ENCODE results near the gene GPAT3. TPM values are rescaled to one million over a fixed set of nuclear protein-coding genes. Genes with fewer than 3 reads are reported as not detected.
"Not testable (repeated sequence)": the region's sequence is repeated elsewhere in the genome, so short reads cannot be mapped to it uniquely, and the experiment has no call there.

The GPAT3 gene
- total and polyA plus RNA-seq, 8 donors: 1.7 to 18.9 (median 4.0) TPM; not detected in 1

DNA sequence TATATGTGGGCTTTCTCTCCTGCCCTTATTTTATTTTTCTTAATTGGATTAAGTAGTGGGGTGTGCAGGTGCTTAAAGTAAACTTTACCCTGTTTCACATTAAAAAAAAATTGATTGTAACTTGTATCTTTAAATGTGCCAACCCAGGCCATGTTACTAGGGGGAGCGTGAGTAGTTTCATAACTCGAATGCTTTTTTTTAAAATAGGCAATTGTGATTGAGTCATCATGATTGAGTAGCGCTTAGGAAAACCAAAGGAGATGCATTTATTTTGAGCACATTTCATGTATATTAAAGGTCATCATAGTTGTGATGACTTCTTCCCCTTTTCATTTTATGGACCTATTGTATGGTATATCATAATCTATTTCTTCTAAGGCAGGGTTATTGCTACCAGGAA lies 32.2 kb downstream of the GPAT3 start:
- Histone ChIP-seq H3K36me3 (no peaks in the 10 kb centered on the region), H3K4me3 (no peak overlapping the region), H3K4me1 (no peaks in the 10 kb centered on the region), H3K9me3 (no peaks in the 10 kb centered on the region), H3K27me3 (no peaks in the 10 kb centered on the region), H3K27ac (no peak overlapping the region)
- DNase-seq: no peak
- WGBS, 5 donors: 83 to 94% (median 87%) methylated on average over 3 of the region's 3 CpGs
- intact Hi-C loops (cut with DNase I; ENCODE audit: low total_unique reads): no loop called here
- no peak for TF ChIP-seq POLR2AphosphoS5 (IDR thresholded peaks at IDR 0.05)
- TF ChIP-seq, protein P1, sequence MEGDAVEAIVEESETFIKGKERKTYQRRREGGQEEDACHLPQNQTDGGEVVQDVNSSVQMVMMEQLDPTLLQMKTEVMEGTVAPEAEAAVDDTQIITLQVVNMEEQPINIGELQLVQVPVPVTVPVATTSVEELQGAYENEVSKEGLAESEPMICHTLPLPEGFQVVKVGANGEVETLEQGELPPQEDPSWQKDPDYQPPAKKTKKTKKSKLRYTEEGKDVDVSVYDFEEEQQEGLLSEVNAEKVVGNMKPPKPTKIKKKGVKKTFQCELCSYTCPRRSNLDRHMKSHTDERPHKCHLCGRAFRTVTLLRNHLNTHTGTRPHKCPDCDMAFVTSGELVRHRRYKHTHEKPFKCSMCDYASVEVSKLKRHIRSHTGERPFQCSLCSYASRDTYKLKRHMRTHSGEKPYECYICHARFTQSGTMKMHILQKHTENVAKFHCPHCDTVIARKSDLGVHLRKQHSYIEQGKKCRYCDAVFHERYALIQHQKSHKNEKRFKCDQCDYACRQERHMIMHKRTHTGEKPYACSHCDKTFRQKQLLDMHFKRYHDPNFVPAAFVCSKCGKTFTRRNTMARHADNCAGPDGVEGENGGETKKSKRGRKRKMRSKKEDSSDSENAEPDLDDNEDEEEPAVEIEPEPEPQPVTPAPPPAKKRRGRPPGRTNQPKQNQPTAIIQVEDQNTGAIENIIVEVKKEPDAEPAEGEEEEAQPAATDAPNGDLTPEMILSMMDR (IDR thresholded peaks at IDR 0.05): no peak
- TF ChIP-seq POLR2A (IDR thresholded peaks at IDR 0.05): no peak
- TF ChIP-seq EP300 (IDR thresholded peaks at IDR 0.05): no peak

DNA sequence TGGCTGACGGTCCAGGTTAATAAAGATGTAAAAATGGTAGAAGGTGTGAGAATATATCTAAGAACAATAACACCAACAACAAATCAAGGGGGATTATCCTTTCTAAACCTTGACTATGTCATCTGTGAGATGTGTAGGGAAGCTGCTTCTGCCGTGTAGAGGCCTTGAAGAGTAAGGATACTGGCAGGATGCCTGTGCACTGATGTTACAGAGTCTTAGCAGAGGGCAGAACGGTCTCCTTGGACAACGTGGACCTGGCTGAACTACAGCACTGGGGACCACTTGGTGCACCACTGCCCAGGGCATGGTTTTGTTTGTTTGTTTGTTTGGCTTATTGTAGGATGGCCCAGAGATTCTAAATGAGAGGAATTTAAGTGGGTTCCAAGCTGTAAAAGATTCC lies 33.5 kb downstream of the GPAT3 start:
- no peaks in the 10 kb centered on the region for H3K27me3 ChIP-seq
- intact Hi-C loops (cut with DNase I; ENCODE audit: low total_unique reads): no loop called here
- WGBS, 5 donors: 71 to 83% (median 80%) methylated on average over 4 of the region's 4 CpGs

DNA sequence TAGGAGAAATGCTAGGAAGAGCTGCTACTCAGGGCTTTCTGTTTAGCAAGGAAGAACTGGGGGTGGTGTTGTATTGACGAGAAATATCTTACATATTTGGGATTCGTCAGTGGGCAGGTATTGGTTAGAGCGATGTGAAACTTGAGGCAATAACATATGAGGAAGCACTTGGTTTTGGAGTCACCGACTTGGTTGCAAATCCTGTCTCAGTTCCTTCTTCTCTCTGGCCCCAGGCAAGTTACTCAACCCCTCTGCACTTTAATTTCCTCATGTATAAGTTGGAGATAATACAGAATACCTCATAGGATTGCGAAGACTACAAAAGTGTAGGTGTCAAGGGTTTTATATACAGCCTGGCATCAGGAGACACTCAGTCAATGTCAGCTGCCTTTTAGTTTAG lies 34.1 kb downstream of the GPAT3 start:
- peak in 1 of 2 donors; percentile 13 for DNase-seq
- no peaks in the 10 kb centered on the region for H3K9me3 ChIP-seq
- no peak overlapping the region for H3K4me3 ChIP-seq
- TF ChIP-seq POLR2AphosphoS5 (IDR thresholded peaks at IDR 0.05): no peak
- WGBS, 5 donors: 79 to 85% (median 84%) methylated on average over 5 of the region's 5 CpGs
- no peaks in the 10 kb centered on the region for H3K36me3 ChIP-seq
- peaks cover 0 to 3% (median 0%) of the 10 kb centered on the region in 4 donors for H3K4me1 ChIP-seq
- H3K27ac ChIP-seq: no peak overlapping the region
- H3K27me3 ChIP-seq: no peaks in the 10 kb centered on the region
- intact Hi-C loops (cut with DNase I; ENCODE audit: low total_unique reads): loop anchor here (10.0 kb wide), 1 partner anchor 55 kb away; no protein-coding TSS in a partner anchor

More for the DNA sequence above, 33.5 kb downstream of the GPAT3 start:
- Histone ChIP-seq H3K4me1 (peaks cover 0 to 3% (median 0%) of the 10 kb centered on the region in 4 donors), H3K9me3 (no peaks in the 10 kb centered on the region), H3K36me3 (no peaks in the 10 kb centered on the region), H3K27ac (no peak overlapping the region), H3K4me3 (no peak overlapping the region)
- no peak for DNase-seq
- TF ChIP-seq POLR2AphosphoS5 (IDR thresholded peaks at IDR 0.05) (no peak), EP300 (IDR thresholded peaks at IDR 0.05) (no peak), POLR2A (IDR thresholded peaks at IDR 0.05) (no peak)
- TF ChIP-seq, protein P1 (IDR thresholded peaks at IDR 0.05): no peak

DNA sequence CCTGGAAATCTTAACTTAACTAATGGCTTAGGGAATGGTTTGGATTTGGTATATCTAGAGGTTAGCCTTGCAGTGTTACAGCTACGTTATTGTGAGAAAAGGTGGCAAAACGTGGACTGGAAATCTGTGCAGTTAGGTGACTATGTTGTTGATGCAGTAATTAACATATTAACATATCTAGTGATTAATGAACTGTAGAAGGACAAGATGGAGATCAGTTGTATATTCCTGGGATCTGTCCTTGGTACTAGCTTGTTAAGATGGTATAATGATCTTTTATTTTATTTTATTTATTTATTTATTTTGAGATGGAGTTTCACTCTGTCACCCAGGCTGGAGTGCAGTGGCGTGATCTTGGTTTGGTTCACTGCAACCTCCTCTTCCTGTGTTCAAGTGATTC lies 36.9 kb downstream of the GPAT3 start:
- no peaks in the 10 kb centered on the region for H3K9me3 ChIP-seq
- intact Hi-C loops (cut with DNase I; ENCODE audit: low total_unique reads): loop anchor here (10.0 kb wide), 1 partner anchor 58 kb away; no protein-coding TSS in a partner anchor
- 87 to 92% (median 89%) methylated on average over 3 of the region's 3 CpGs for WGBS, 5 donors

DNA sequence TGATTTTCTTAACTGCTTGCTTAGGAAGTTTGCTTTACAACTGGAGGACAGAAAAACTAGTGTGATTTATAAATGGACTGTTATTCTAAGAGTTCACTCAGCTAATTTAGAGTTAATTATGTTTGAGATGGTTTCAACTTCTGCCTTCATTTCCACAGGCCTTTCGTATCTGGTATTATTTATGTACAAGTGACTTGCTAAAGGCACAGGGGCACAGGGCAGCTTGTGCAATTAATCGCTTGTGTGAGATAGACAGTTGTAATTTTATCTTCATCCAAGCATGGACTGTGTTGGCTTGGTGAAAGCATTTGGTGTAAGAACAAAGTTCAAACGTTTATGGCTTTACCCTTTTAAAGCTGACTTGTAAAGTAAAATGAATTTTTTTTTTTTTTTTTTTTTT lies 38.3 kb downstream of the GPAT3 start:
- no peaks in the 10 kb centered on the region for H3K36me3 ChIP-seq
- H3K27ac ChIP-seq: no peak overlapping the region
- no peak for TF ChIP-seq POLR2AphosphoS5 (IDR thresholded peaks at IDR 0.05)
- H3K4me1 ChIP-seq: peaks cover 0 to 3% (median 0%) of the 10 kb centered on the region in 4 donors
- DNase-seq: peak in 1 of 2 donors; percentile 26
- H3K27me3 ChIP-seq: no peaks in the 10 kb centered on the region
- intact Hi-C loops (cut with DNase I; ENCODE audit: low total_unique reads): loop anchor here (10.0 kb wide), 1 partner anchor 59 kb away; no protein-coding TSS in a partner anchor
- 17 to 39% (median 23%) methylated on average over 3 of the region's 3 CpGs for WGBS, 5 donors
- no peak overlapping the region for H3K4me3 ChIP-seq
- H3K9me3 ChIP-seq: no peaks in the 10 kb centered on the region

More for the DNA sequence above, 36.9 kb downstream of the GPAT3 start:
- Histone ChIP-seq H3K4me3 (no peak overlapping the region), H3K4me1 (peaks cover 0 to 3% (median 0%) of the 10 kb centered on the region in 4 donors), H3K27me3 (no peaks in the 10 kb centered on the region), H3K36me3 (no peaks in the 10 kb centered on the region), H3K27ac (no peak overlapping the region)
- DNase-seq: no peak
- TF ChIP-seq EP300 (IDR thresholded peaks at IDR 0.05) (no peak), POLR2AphosphoS5 (IDR thresholded peaks at IDR 0.05) (no peak), POLR2A (IDR thresholded peaks at IDR 0.05) (no peak)

DNA sequence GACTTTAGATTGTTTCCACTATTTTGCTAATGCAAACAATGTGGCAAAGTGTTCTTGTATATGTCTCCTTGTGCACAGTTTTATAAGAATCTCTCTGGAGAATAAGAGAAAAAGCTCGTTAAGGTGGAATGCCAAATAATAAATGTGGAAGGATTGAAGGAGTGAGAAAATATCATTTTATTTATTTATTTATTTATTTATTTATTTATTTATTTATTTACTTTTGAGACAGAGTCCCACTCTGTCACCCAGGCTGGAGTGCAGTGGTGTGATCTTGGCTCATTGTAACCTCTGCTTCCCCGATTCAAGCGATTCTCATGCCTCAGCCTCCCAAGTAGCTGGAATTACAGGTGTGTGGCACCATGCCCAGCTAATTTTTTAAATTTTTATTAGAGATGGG lies 40.3 kb downstream of the GPAT3 start:
- H3K36me3 ChIP-seq, H3K27me3 ChIP-seq, H3K4me1 ChIP-seq, H3K27ac ChIP-seq, H3K4me3 ChIP-seq, DNase-seq, H3K9me3 ChIP-seq: not testable (repeated sequence)
- intact Hi-C loops (cut with DNase I; ENCODE audit: low total_unique reads): loop anchor here (10.0 kb wide), 1 partner anchor 61 kb away; no protein-coding TSS in a partner anchor
- WGBS, 5 donors: 92 to 96% (median 95%) methylated on average over 3 of the region's 3 CpGs
